Upper lobe of left lung (tissue), 6 donors: ENCODE measurements around the gene SPTBN1. TPM values are rescaled to one million over a fixed set of nuclear protein-coding genes. Genes with fewer than 3 reads are reported as not detected.

ENCODE experiments used
- ATAC-seq, 2 donors: fragments of 200-7000 bp; cut with Tn5 transposase; one replicate each; pipeline ENCODE4 v1.9.1; 2022; ENCODE audit warnings: mild to moderate bottlenecking in 2 of 2, moderate library complexity in 2 of 2; ENCODE audit not compliant: low FRiP score in 2 of 2
- DNase-seq, 2 donors: peaks; one replicate each; pipeline ENCODE4 v3.0.0-alpha.2; 2019 to 2020
- H3K27ac ChIP-seq, 4 donors: fragments of 200-600 bp; sonication (generic); one replicate each; pipeline ENCODE4 v1.5.1; 2016 to 2019
- H3K27me3 ChIP-seq, 4 donors: fragments of 200-600 bp; sonication (generic); one replicate each; pipeline ENCODE4 v1.5.1; 2017 to 2019
- H3K36me3 ChIP-seq, 4 donors: fragments of 200-600 bp; sonication (generic); one replicate each; pipeline ENCODE4 v1.5.1; 2016 to 2019
- H3K4me1 ChIP-seq, 4 donors: fragments of 200-600 bp; sonication (generic); one replicate each; pipeline ENCODE4 v1.5.1; 2018 to 2019
- H3K4me3 ChIP-seq, 4 donors: fragments of 200-600 bp; sonication (generic); one replicate each; pipeline ENCODE4 v1.5.1; 2017 to 2019; ENCODE audit warnings: mild to moderate bottlenecking in 2 of 4, moderate library complexity in 1 of 4
- H3K9me3 ChIP-seq, 4 donors: fragments of 200-600 bp; sonication (generic); one replicate each; pipeline ENCODE4 v1.5.1; 2018 to 2019
- CTCF ChIP-seq, 6 experiments: fragments of 450-650 bp in 4 of 6; fragments of 200-600 bp in 2 of 6; sonication (generic) in 2 of 6; IDR thresholded peaks; one replicate each; pipeline ENCODE4 v1.5.1; 2016 to 2019; ENCODE audit warnings: antibody characterized with exemption in 6 of 6
- EP300 ChIP-seq, 4 donors: sonication (generic); formaldehyde crosslinking; IDR thresholded peaks; one replicate each; pipeline ENCODE4 v1.5.1; 2017; ENCODE audit warnings: antibody characterized with exemption in 4 of 4, control low read depth in 2 of 4
- POLR2A ChIP-seq, 4 donors: fragments of 450-650 bp; IDR thresholded peaks; one replicate each; pipeline ENCODE4 v1.5.1; 2016 to 2017; ENCODE audit warnings: antibody characterized with exemption in 4 of 4, mild to moderate bottlenecking in 2 of 4
- POLR2AphosphoS5 ChIP-seq, 2 donors: sonication (generic); formaldehyde crosslinking; IDR thresholded peaks; one replicate each; pipeline ENCODE4 v1.5.1; 2017; ENCODE audit warnings: antibody characterized with exemption in 2 of 2
- WGBS, 2 donors: methylation state at CpG; one replicate each; pipeline ENCODE4 v1.1.5; 2017 to 2018; 5-methylcytosine and 5-hydroxymethylcytosine counted together
- total RNA-seq, 6 donors: library from RNA; depleted of rRNA in 4 of 6; stranded (reverse); fragments of >200 nt in 4 of 6; gene quantifications; one replicate each; pipeline versions ENCODE4 v1.1.0 to v1.2.1, GENCODE V29; 2016 to 2021
- donor health status: DM: no; HTN: no; CAD: no; lungs with moderate emphysema.
- donor health status: DM: no; HTN: yes; CAD: no; lungs with severe emphysema.

The SPTBN1 gene
- total RNA-seq, 6 donors from 2014 or later, result 449 to 911 (median 654) TPM

GRCh38 chr2:54551123-54551756 is 95.1 kb downstream of the SPTBN1 start:
- peaks cover 54 to 67% (median 65%) of the 10 kb centered on the region in 4 donors for H3K4me1 ChIP-seq
- WGBS, 2 donors, result 31 to 39% methylated on average over 4 of the region's 4 CpGs
- no peaks in the 10 kb centered on the region for H3K36me3 ChIP-seq
- H3K9me3 ChIP-seq, result no peaks in the 10 kb centered on the region
- no peaks in the 10 kb centered on the region for H3K27me3 ChIP-seq
- DNase-seq (no peak), ATAC-seq (no peak)
- no peak overlapping the region for H3K4me3 ChIP-seq
- no peak for TF ChIP-seq CTCF (IDR thresholded peaks at IDR 0.05)
- no peak for TF ChIP-seq POLR2A (IDR thresholded peaks at IDR 0.05)
- no peak for TF ChIP-seq EP300 (IDR thresholded peaks at IDR 0.05)
- TF ChIP-seq POLR2AphosphoS5 (IDR thresholded peaks at IDR 0.05), result no peak
- H3K27ac ChIP-seq, result peak overlapping the region in 3 of 4 donors; percentile 11 to 93 (median 41)

GRCh38 chr2:54553075-54553474 is 96.9 kb downstream of the SPTBN1 start:
- peaks cover 61 to 80% (median 69%) of the 10 kb centered on the region in 4 donors for H3K4me1 ChIP-seq
- no peak overlapping the region for H3K4me3 ChIP-seq

GRCh38 chr2:54553775-54554174 is 97.6 kb downstream of the SPTBN1 start:
- Histone ChIP-seq H3K36me3 (no peaks in the 10 kb centered on the region), H3K4me3 (no peak overlapping the region), H3K4me1 (peaks cover 65 to 81% (median 69%) of the 10 kb centered on the region in 4 donors), H3K27ac (peak overlapping the region in 3 of 4 donors; percentile 41 to 93 (median 60)), H3K9me3 (no peaks in the 10 kb centered on the region), H3K27me3 (no peaks in the 10 kb centered on the region)
- ATAC-seq, result no peak
- DNase-seq, result no peak
- TF ChIP-seq POLR2A (IDR thresholded peaks at IDR 0.05) (no peak), POLR2AphosphoS5 (IDR thresholded peaks at IDR 0.05) (no peak), EP300 (IDR thresholded peaks at IDR 0.05) (peak in 1 of 4 donors; percentile 7), CTCF (IDR thresholded peaks at IDR 0.05) (no peak)
- 61 to 75% methylated on average over 1 of the region's 1 CpG for WGBS, 2 donors

More at GRCh38 chr2:54553075-54553474, 96.9 kb downstream of the SPTBN1 start:
- no peak for DNase-seq
- Histone ChIP-seq H3K36me3 (no peaks in the 10 kb centered on the region), H3K27ac (peak overlapping the region in 3 of 4 donors; percentile 41 to 93 (median 60)), H3K9me3 (no peaks in the 10 kb centered on the region), H3K27me3 (no peaks in the 10 kb centered on the region)
- ATAC-seq, result no peak
- WGBS, 2 donors, result 70 to 81% methylated on average over 2 of the region's 2 CpGs
- TF ChIP-seq CTCF (IDR thresholded peaks at IDR 0.05) (no peak), EP300 (IDR thresholded peaks at IDR 0.05) (no peak), POLR2A (IDR thresholded peaks at IDR 0.05) (no peak)

GRCh38 chr2:54555318-54555837 is 99.3 kb downstream of the SPTBN1 start:
- Histone ChIP-seq H3K4me3 (no peak overlapping the region), H3K36me3 (no peaks in the 10 kb centered on the region), H3K9me3 (no peaks in the 10 kb centered on the region), H3K27me3 (no peaks in the 10 kb centered on the region), H3K27ac (peak overlapping the region; percentile 22 to 95 (median 94)), H3K4me1 (peaks cover 64 to 86% (median 67%) of the 10 kb centered on the region in 4 donors)
- TF ChIP-seq CTCF (IDR thresholded peaks at IDR 0.05), result no peak
- no peak for TF ChIP-seq EP300 (IDR thresholded peaks at IDR 0.05)
- no peak for DNase-seq
- 58 to 59% methylated on average over 3 of the region's 3 CpGs for WGBS, 2 donors
- no peak for ATAC-seq
